HG03196 (cell line): ENCODE measurements around the gene GRK5.

ENCODE experiments used
- ATAC-seq: cut with Tn5 transposase; IDR thresholded peaks from one replicate; pipeline ENCODE4 v1.9.1; 2021; ENCODE audit not compliant: unreplicated experiment

GRK5 gene

GRCh38 chr10:119415536-119416503 is 208.4 kb downstream of the GRK5 start:
- ATAC-seq, result no peak

DNA sequence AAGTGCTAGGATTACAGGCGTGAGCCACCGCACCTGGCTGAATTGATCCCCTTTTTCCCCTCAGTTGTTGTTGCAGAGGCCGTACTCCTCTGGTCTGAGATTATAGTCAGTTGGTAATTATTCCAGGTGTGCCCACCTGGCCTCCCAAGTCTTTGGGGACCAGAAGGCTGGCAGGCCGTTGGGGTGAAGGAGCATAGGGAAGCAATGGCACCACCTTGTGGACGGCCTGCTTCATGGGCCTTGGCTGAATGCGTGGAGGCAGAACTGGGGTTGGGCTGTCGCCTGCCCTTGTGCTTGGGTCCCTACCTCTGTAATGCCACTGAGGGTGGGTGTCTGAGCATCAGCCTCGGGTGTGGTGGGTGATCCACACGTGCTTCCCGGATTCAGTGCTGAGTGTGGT is 209.5 kb downstream of the GRK5 start:
- ATAC-seq, result no peak

GRCh38 chr10:119417852-119418251 is 210.5 kb downstream of the GRK5 start:
- no peak for ATAC-seq

DNA sequence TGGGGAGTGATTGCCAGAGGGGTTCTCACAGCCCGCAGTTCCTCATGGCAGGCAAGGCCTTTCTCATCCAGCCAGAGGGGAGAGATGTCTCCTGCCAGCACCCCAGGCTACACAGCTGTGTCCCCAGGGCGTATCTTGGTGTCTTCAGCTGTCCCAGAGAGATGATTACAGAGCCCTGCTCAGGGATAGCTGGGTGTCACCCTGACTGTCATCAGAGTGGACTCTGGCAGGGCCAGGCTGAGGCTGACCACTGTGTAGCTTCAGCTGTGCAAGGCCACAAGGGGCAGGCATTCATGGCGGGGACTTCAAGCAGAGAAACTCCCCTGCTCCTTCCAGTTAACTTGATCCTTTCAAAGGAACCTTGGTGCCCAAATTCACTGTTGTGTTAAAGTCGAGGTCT is 211.0 kb downstream of the GRK5 start:
- no peak for ATAC-seq

DNA sequence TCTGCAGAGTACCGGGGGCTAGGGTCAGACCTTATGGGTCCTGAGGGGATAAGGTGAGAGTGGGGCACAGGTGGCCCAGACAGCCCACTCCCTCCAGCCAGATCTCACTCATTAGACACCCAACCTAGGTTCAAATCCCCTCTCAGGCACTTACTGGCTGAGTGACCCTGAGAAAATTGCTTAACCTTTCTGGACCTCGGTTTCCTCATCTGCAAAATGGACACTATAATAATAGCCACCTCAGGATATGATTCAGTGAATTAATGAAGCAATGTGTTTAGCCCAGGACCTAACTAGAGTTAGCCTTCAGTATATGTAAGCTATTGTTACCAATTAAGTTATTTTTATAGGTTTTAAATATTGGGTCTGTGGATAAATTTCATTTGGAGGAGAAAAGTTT is 212.6 kb downstream of the GRK5 start:
- no peak for ATAC-seq

DNA sequence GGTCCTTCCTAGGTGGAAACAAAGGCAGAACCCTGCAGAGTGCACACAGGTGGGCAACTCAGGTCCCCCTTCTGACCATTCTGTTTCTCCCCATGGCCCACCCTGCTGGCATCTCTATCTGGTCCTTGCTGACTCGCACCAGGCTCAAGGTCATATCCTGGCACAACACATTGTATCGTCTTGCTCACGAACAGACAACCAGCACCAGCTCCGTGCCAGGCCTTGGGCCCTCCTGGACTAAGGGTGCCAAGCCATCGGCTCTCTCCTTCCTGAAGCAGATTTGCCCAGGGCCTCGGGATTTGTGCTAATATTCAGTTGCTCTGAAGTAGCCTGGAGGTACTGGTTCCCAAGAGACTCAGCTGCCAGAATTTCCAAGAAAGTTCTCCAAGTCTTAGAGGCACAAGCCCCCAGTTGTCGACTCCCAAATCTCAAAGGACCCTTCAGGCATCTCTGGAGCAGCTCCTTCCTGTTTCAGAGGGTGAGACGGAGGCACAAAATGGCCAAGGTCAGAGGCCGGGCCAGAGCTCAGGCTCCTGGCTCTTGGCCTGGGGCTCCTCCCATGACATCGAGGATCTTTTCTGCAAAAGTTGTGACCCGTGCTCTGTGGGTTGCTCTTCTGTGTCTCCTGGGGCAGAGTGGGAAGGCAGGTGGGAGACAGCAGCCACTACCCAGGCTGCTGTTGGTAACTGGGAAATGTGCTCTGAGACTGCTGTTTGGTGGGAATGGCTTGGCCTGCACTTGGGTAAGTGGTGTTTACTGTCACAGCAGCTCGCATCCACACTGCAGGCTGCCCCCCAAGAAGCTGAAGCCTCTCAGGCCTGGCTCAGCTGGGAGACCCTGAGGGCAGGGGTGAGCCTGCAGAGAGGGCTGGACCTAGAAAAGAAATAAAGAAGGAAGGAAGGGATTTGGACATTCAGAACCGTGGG is 213.8 kb downstream of the GRK5 start:
- no peak for ATAC-seq

DNA sequence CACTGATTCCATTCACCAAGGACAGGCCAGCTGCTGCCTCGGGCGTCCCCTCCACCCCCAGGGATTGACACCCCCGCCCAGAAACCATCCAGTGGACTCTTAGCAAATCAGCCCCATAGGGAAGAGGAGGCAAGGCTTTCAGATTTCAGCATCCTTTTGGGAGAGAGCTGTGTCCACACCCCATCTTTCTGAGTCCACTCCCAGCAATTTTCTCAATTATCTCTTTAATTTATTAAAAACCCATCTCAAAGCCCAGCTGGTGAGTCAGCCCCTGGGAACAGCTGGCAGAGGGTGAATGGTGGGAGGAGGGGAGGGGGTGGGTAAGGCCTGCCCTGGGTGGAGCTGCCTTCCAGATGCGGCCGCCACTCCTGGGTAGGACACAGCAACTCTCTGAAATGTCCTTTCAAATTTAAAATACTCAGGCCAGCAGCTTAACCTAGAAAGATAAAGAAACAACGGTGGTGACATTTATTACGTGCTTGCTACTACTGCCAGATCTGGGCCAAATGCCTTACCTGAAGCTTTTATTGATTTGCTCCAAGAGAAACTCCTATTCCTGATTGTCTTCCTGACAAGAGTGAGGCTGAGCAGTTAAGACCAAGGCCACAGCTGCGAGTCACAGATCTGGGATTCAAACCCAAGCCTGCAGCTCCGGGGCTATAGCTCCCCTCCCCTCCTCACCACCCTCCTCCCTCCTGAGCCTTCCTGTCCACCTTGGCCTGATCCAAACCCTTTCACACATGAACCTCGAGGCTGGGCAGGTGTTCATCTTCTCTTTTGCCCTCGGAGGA is 214.7 kb downstream of the GRK5 start:
- ATAC-seq, result no peak

- no peak for ATAC-seq
Observed at GRCh38 chr10:119422682-119423509, 215.5 kb downstream of the GRK5 start.

GRCh38 chr10:119423510-119424257 is 216.3 kb downstream of the GRK5 start:
- no peak for ATAC-seq

DNA sequence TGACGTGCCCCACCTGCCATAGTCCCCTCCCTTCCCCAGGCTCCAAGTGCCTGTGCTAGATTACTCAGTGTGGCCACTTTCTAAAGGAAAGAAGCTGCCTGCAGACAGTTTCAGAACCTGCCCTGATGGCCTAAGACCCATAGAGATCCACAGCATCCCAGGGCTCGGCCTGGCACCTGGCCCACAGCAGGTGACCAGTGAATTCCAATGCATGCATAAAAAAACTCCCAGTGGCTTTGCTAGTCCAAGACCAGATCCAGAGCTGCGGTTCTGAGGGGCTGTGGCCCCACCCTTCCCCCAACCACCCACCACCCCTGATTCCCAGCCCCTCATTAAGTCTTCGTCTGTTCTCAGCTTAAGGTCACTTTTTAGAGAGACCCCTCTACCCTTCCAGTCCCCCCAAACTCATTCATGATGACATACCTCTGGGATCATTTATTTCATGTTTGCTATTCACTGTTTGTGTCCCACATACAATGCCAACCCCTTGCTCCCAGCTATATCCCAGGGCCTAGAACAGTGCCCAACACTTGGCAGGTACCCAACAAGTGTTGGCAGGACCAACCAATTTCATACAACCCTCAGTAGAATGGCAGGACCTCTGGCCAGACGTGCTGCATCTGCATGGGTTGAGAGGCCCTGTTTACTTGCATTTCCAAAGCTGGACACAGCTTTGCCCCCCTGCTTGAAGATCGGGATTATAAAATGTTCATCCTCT is 217.0 kb downstream of the GRK5 start:
- ATAC-seq, result no peak

DNA sequence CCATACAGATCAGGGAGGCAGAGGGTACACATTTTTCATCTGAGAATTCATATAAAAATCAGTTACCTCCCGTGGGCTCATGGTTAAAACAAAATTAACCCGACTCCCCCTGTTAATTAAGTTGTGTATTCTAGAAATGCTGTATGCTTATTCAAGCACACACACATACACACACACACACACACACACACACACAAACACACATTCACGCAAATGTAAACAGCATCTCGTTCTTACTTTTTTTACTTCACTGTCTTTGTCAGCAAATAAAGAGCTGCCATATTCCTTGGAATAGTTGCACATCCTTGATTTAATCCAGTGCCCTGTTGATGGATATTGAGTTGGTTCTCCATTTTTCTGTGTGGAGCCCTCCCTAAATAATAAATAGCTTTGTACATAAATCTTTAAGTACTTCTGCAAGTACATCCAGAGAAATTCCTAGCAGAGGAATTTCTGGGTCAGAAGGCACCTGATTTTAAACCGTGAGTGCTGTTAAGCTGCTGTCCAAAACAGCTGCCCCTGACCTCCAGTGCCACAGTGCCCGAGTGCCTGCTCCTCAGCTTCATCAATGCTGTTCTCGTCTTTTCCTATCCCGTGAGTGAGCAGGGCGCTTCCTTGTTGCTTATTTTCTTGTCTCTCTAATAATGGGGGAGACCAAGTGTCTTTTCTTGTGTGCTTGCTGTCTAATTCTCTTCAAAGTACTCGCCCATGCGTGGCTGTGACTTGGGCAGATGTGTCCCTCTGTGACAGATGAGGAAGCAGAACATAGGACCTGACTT is 217.9 kb downstream of the GRK5 start:
- no peak for ATAC-seq

DNA sequence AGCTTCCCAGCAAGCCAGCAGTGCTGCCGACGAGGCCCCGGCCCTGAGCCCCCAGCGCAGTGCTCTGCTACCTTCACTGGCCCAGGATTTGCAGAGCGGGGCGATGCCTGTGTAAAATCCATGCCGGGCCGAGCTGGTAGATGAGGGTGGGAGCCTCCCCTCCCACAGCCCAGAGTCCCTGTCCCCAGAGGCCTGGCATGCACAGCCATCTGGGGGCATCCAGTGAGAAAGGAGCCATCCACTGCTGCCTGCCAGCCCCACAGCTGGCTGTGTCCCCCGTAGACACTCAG is 218.5 kb downstream of the GRK5 start:
- ATAC-seq, result no peak

- ATAC-seq, result no peak
Observed at GRCh38 chr10:119426699-119427098, 219.3 kb downstream of the GRK5 start.

DNA sequence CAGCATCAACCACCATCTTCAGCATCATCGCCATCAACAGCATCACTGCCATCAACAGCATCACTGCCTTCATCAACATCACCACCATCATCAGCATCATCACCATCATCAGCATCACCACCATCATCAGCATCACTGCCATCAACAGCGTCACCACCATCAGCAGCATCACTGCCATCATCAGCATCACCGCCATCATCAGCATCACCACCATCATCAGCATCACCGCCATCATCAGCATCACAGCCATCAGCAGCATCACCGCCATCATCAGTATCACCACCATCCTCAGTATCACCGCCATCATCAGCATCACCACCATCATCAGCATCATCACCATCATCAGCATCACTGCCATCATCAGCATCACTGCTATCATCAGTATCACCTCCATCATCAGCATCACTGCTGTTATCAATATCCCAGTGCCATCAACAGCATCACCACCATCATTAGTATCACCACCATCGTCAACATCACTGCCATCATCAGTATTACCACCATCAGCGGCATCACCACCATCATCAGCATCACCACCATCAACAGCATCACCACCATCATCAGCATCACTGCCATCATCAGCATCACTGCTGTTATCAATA is 220.0 kb downstream of the GRK5 start:
- no peak for ATAC-seq

DNA sequence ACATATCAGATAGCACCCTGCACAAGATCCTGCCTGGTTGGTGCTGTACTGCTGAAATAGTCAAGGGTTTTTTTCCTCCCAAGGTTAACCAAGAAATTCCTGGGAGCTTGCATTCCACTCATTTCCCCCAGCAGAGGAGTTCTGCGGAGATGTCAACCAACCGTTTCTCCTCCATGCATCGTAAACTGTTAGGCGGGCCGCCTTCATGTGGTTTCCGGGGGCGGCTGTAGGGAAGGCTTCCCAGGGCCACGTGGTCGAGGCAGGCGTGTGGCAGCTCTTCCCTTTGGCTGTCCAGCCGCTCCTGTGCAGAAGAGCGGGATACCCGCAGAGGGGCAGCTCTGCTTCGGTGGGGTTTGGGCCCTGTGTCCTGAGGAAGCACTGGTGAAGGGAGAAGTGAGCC is 221.4 kb downstream of the GRK5 start:
- no peak for ATAC-seq

GRCh38 chr10:119429771-119430170 is 222.4 kb downstream of the GRK5 start:
- no peak for ATAC-seq

- ATAC-seq, result no peak
Observed at GRCh38 chr10:119431034-119431772, 223.8 kb downstream of the GRK5 start.
